Liver (tissue), 9 donors: ENCODE results near the gene MYL7. TPM values are rescaled to one million over a fixed set of nuclear protein-coding genes. Genes with fewer than 3 reads are reported as not detected.

ENCODE experiments used
- DNase-seq: peaks from one replicate; pipeline ENCODE4 v3.0.0-alpha.2; 2017; ENCODE audit warnings: low spot score
- H3K27ac ChIP-seq, 2 donors: one replicate each; pipeline ENCODE4 v1.7.0; 2013; ENCODE audit warnings: inconsistent platforms in 2 of 2, low read length in 2 of 2, control low read depth in 1 of 2, low read depth in 1 of 2, mild to moderate bottlenecking in 1 of 2
- H3K27me3 ChIP-seq, 4 donors: one replicate each; pipeline versions ENCODE4 v1.6.1 to v1.7.0; 2013; ENCODE audit warnings: low read length in 3 of 4, inconsistent platforms in 1 of 4, mild to moderate bottlenecking in 1 of 4, moderate library complexity in 1 of 4; ENCODE audit not compliant: control insufficient read depth in 4 of 4, insufficient read depth in 4 of 4
- H3K36me3 ChIP-seq, 4 donors: one replicate each; pipeline versions ENCODE4 v1.6.1 to v1.7.0; 2013; ENCODE audit warnings: low read length in 3 of 4, mild to moderate bottlenecking in 3 of 4, low read depth in 1 of 4, moderate library complexity in 1 of 4; ENCODE audit not compliant: control insufficient read depth in 4 of 4, insufficient read depth in 3 of 4
- H3K4me1 ChIP-seq, 4 donors: one replicate each; pipeline versions ENCODE4 v1.6.1 to v1.7.0; 2013; ENCODE audit warnings: low read length in 3 of 4, mild to moderate bottlenecking in 3 of 4, moderate library complexity in 1 of 4; ENCODE audit not compliant: control insufficient read depth in 4 of 4, insufficient read depth in 4 of 4
- H3K4me3 ChIP-seq, 3 donors: one replicate each; pipeline versions ENCODE4 v1.6.1 to v1.7.0; 2013; ENCODE audit warnings: low read length in 3 of 3, control low read depth in 1 of 3, low read depth in 1 of 3, mild to moderate bottlenecking in 1 of 3
- H3K9ac ChIP-seq, 2 donors: one replicate each; pipeline ENCODE4 v1.7.0; 2013; ENCODE audit warnings: low read length in 2 of 2, mild to moderate bottlenecking in 2 of 2, moderate library complexity in 2 of 2, control low read depth in 1 of 2, low read depth in 1 of 2
- H3K9me3 ChIP-seq, 4 donors: one replicate each; pipeline versions ENCODE4 v1.6.1 to v1.7.0; 2013; ENCODE audit warnings: low read length in 3 of 4; ENCODE audit not compliant: control insufficient read depth in 4 of 4
- ATF3 ChIP-seq: IDR thresholded peaks from 2 replicates; pipeline ENCODE4 v1.6.1; 2016; ENCODE audit warnings: antibody characterized with exemption
- CTCF ChIP-seq: fragments of 150-350 bp; IDR thresholded peaks from 2 replicates; pipeline ENCODE4 v1.5.1; 2017; ENCODE audit warnings: improper control_type of control experiment, low read depth, low read length; ENCODE audit not compliant: missing input control
- EGR1 ChIP-seq, 2 donors: IDR thresholded peaks; 2 replicates each; pipeline ENCODE4 v1.6.1; 2016 to 2018; ENCODE audit warnings: antibody characterized with exemption in 2 of 2, low read depth in 2 of 2
- FOXA1 ChIP-seq: IDR thresholded peaks from 2 replicates; pipeline ENCODE4 v1.6.1; 2016; ENCODE audit warnings: antibody characterized with exemption
- FOXA2 ChIP-seq: IDR thresholded peaks from 2 replicates; pipeline ENCODE4 v1.6.1; 2016; ENCODE audit warnings: antibody characterized with exemption
- GABPA ChIP-seq, 2 donors: IDR thresholded peaks in 1 of 2; conservative IDR thresholded peaks in 1 of 2; 2 replicates each; pipeline ENCODE4 v1.6.1; 2016; ENCODE audit warnings: antibody characterized with exemption in 2 of 2, mild to moderate bottlenecking in 1 of 2, moderate library complexity in 1 of 2
- HNF4A ChIP-seq, 2 donors: conservative IDR thresholded peaks; 2 replicates each; pipeline ENCODE4 v1.6.1; 2016; ENCODE audit warnings: antibody characterized with exemption in 2 of 2, mild to moderate bottlenecking in 2 of 2
- HNF4G ChIP-seq: IDR thresholded peaks from 2 replicates; pipeline ENCODE4 v1.6.1; 2016; ENCODE audit warnings: antibody characterized with exemption
- JUND ChIP-seq, 2 donors: IDR thresholded peaks; 2 replicates each; pipeline ENCODE4 v1.6.1; 2016; ENCODE audit warnings: antibody characterized with exemption in 2 of 2
- RAD21 ChIP-seq, 2 donors: IDR thresholded peaks; 2 replicates each; pipeline ENCODE4 v1.6.1; 2016; ENCODE audit warnings: antibody characterized with exemption in 2 of 2, mild to moderate bottlenecking in 2 of 2
- REST ChIP-seq: IDR thresholded peaks from 2 replicates; pipeline ENCODE4 v1.6.1; 2016; ENCODE audit warnings: antibody characterized with exemption, mild to moderate bottlenecking
- RXRA ChIP-seq, 2 donors: IDR thresholded peaks; 2 replicates each; pipeline ENCODE4 v1.6.1; 2017 to 2018; ENCODE audit warnings: antibody characterized with exemption in 2 of 2, mild to moderate bottlenecking in 1 of 2
- SP1 ChIP-seq: IDR thresholded peaks from 2 replicates; pipeline ENCODE4 v1.6.1; 2018; ENCODE audit warnings: antibody characterized with exemption, mild to moderate bottlenecking
- TAF1 ChIP-seq: conservative IDR thresholded peaks from 2 replicates; pipeline ENCODE4 v1.6.1; 2016; ENCODE audit warnings: antibody characterized with exemption, mild to moderate bottlenecking
- YY1 ChIP-seq: IDR thresholded peaks from 2 replicates; pipeline ENCODE4 v1.6.1; 2016; ENCODE audit warnings: antibody characterized with exemption, mild to moderate bottlenecking
- ZBTB33 ChIP-seq: IDR thresholded peaks from 2 replicates; pipeline ENCODE4 v1.6.1; 2016; ENCODE audit warnings: antibody characterized with exemption
- WGBS: extraction: QIAGEN DNeasy Blood & Tissue Kit; methylation state at CpG from one replicate; pipeline ENCODE4 v1.1.7; 2013; 5-methylcytosine and 5-hydroxymethylcytosine counted together
- polyA plus RNA-seq, 2 donors: library from polyadenylated mRNA; stranded (reverse) in 1 of 2; unstranded in 1 of 2; fragments of 200-250 nt in 1 of 2; fragments of >200 nt in 1 of 2; fragmentation: Nextera tagmentation in 1 of 2; extraction: Ambion mirVana in 1 of 2; gene quantifications; one replicate each; pipeline versions ENCODE4 v1.2.1 to v1.2.3, GENCODE V29; 2013 to 2015
- total RNA-seq, 2 donors: library from RNA; depleted of rRNA; stranded (reverse); fragments of >200 nt; gene quantifications; one replicate each; pipeline ENCODE4 v1.2.3, GENCODE V29; 2014
- donor health status: healthy.
- donor health status: healthy.
- donor health status: healthy.
- donor health status: healthy.
- donor health status: healthy.

Gene MYL7
- total and polyA plus RNA-seq, 4 donors = not detected

GRCh38 chr7:44148166-44148565 is 7.0 kb upstream of the MYL7 start:
- H3K4me1 ChIP-seq = peaks cover 0 to 3% (median 1%) of the 10 kb centered on the region in 4 donors
- H3K36me3 ChIP-seq = peaks cover 0 to 29% (median 8%) of the 10 kb centered on the region in 4 donors
- no peaks in the 10 kb centered on the region for H3K27me3 ChIP-seq
- DNase-seq = no peak
- H3K9me3 ChIP-seq = no peaks in the 10 kb centered on the region
- 93% methylated on average over 2 of the region's 2 CpGs for WGBS
- no peak overlapping the region for H3K9ac ChIP-seq
- H3K27ac ChIP-seq = no peak overlapping the region
- TF ChIP-seq SP1 = no peak
- TF ChIP-seq HNF4A (conservative IDR thresholded peaks at IDR 0.05) = no peak
- TF ChIP-seq CTCF = no peak
- TF ChIP-seq RAD21 (IDR thresholded peaks at IDR 0.05) = no peak
- TF ChIP-seq HNF4G = no peak
- no peak for TF ChIP-seq YY1
- no peak for TF ChIP-seq FOXA1
- no peak for TF ChIP-seq ZBTB33
- TF ChIP-seq RXRA (IDR thresholded peaks at IDR 0.05) = no peak
- TF ChIP-seq TAF1 = no peak
- TF ChIP-seq JUND (IDR thresholded peaks at IDR 0.05) = no peak
- TF ChIP-seq GABPA (IDR thresholded peaks at IDR 0.05 in 1 of 2, conservative IDR thresholded peaks at IDR 0.05 in 1 of 2) = no peak
- TF ChIP-seq REST = no peak
- no peak overlapping the region for H3K4me3 ChIP-seq

- WGBS = 73% methylated on average over 33 of the region's 33 CpGs
- Histone ChIP-seq H3K36me3 (peaks cover 0 to 29% (median 8%) of the 10 kb centered on the region in 4 donors), H3K4me1 (peaks cover 0 to 3% (median 1%) of the 10 kb centered on the region in 4 donors), H3K27ac (no peak overlapping the region), H3K4me3 (no peak overlapping the region), H3K9me3 (no peaks in the 10 kb centered on the region), H3K27me3 (no peaks in the 10 kb centered on the region), H3K9ac (no peak overlapping the region)
- DNase-seq = peak; percentile 29
- TF ChIP-seq HNF4A (conservative IDR thresholded peaks at IDR 0.05) (no peak), EGR1 (IDR thresholded peaks at IDR 0.05; ENCODE audit: low read depth in 2 of 2) (no peak), FOXA2 (no peak), YY1 (no peak), HNF4G (no peak), ATF3 (no peak), CTCF (no peak), REST (no peak), TAF1 (no peak), RAD21 (IDR thresholded peaks at IDR 0.05) (no peak)
These were observed 6.2 kb upstream of the MYL7 start for GRCh38 chr7:44147026-44147991.
